SK-N-SH (cell line): ENCODE results near the gene RBM15B. TPM values are rescaled to one million over a fixed set of nuclear protein-coding genes. Genes with fewer than 3 reads are reported as not detected.

Source experiments
- CTCF ChIA-PET: fragments of 300-600, 350-600 bp; formaldehyde crosslinking; extraction: SDS; loops from one replicate; lab custom pipeline; 2021; lab: Yijun Ruan, JAX
- POLR2A ChIA-PET: fragments of 350-600 bp; sonication (Branson Sonifier 250); formaldehyde crosslinking; extraction: SDS; loops from one replicate; lab custom pipeline; 2020; ENCODE audit warnings: antibody characterized with exemption, inconsistent platforms; lab: Yijun Ruan, JAX
- DNase-seq: peaks from one replicate; pipeline ENCODE4 v3.0.0; 2012
- H2AFZ ChIP-seq: fragments of 200-600 bp; sonication (generic); 2 replicates; pipeline ENCODE4 v1.8.1; 2016; ENCODE audit warnings: antibody characterized with exemption, mild to moderate bottlenecking, low read depth
- H3F3A ChIP-seq: fragments of 200-600 bp; sonication (generic); replicated peaks from 2 replicates; pipeline ENCODE3; 2016; ENCODE audit warnings: antibody characterized with exemption, mild to moderate bottlenecking; ENCODE audit not compliant: insufficient read depth
- H3K27ac ChIP-seq, 2 experiments: fragments of 200-500 bp in 1 of 2; fragments of 200-600 bp in 1 of 2; sonication (Bioruptor generic) in 1 of 2; sonication (generic), shearing (Covaris generic) in 1 of 2; 2 replicates each; pipeline versions ENCODE4 v1.5.1 to v1.6.1; 2014 to 2016; ENCODE audit warnings: low read depth in 2 of 2, inconsistent platforms in 1 of 2, low read length in 1 of 2, mild to moderate bottlenecking in 1 of 2, mixed read lengths in 1 of 2
- H3K27me3 ChIP-seq: fragments of 200-600 bp; sonication (generic), shearing (Covaris generic); 2 replicates; pipeline ENCODE4 v1.6.1; 2016; ENCODE audit warnings: mixed run types; ENCODE audit not compliant: insufficient read depth
- H3K36me3 ChIP-seq, 2 experiments: fragments of 200-500 bp in 1 of 2; fragments of 200-600 bp in 1 of 2; sonication (Bioruptor generic) in 1 of 2; sonication (generic) in 1 of 2; replicated peaks in 1 of 2; 2 replicates each; pipeline versions ENCODE3 to v1.5.1; 2014 to 2016; ENCODE audit warnings: low read length in 1 of 2, mild to moderate bottlenecking in 1 of 2; ENCODE audit not compliant: insufficient read depth in 2 of 2, control insufficient read depth in 1 of 2
- H3K4me1 ChIP-seq, 2 experiments: fragments of 200-500 bp in 1 of 2; fragments of 200-600 bp in 1 of 2; sonication (Bioruptor generic) in 1 of 2; sonication (generic), shearing (Covaris generic) in 1 of 2; 2 replicates each; pipeline versions ENCODE4 v1.5.1 to v1.6.1; 2014 to 2016; ENCODE audit warnings: low read depth in 1 of 2, low read length in 1 of 2, mixed run types in 1 of 2; ENCODE audit not compliant: insufficient read depth in 2 of 2, control insufficient read depth in 1 of 2
- H3K4me2 ChIP-seq: fragments of 200-600 bp; sonication (generic), shearing (Covaris generic); 2 replicates; pipeline ENCODE4 v1.6.1; 2017; ENCODE audit warnings: mixed run types
- H3K4me3 ChIP-seq, 2 experiments: fragments of 200-500 bp in 1 of 2; fragments of 200-600 bp in 1 of 2; sonication (Bioruptor generic) in 1 of 2; sonication (generic), shearing (Covaris generic) in 1 of 2; 2 replicates each; pipeline versions ENCODE4 v1.5.1 to v1.8.1; 2014 to 2016; ENCODE audit warnings: low read depth in 2 of 2, inconsistent platforms in 1 of 2, low read length in 1 of 2, mild to moderate bottlenecking in 1 of 2, mixed read lengths in 1 of 2, moderate library complexity in 1 of 2
- H3K79me2 ChIP-seq: fragments of 200-600 bp; sonication (generic); 2 replicates; pipeline ENCODE4 v1.8.1; 2017; ENCODE audit warnings: mild to moderate bottlenecking; ENCODE audit not compliant: insufficient read depth
- H3K9ac ChIP-seq: fragments of 200-600 bp; sonication (generic); 2 replicates; pipeline ENCODE4 v1.6.1; 2017; ENCODE audit warnings: mixed run types
- H3K9me2 ChIP-seq: fragments of 200-600 bp; sonication (generic); 2 replicates; pipeline ENCODE4 v1.6.1; 2017; ENCODE audit warnings: mixed run types
- H3K9me3 ChIP-seq: fragments of 200-600 bp; sonication (generic); 2 replicates; pipeline ENCODE4 v1.6.1; 2017; ENCODE audit warnings: mixed run types, mild to moderate bottlenecking, moderate library complexity
- H4K20me1 ChIP-seq: fragments of 200-600 bp; sonication (generic); 2 replicates; pipeline ENCODE4 v1.6.1; 2017; ENCODE audit warnings: mild to moderate bottlenecking, mixed run types; ENCODE audit not compliant: insufficient read depth
- CTCF ChIP-seq: fragments of 200-600 bp; sonication (generic); IDR thresholded peaks from 2 replicates; pipeline ENCODE4 v1.6.1; 2017; ENCODE audit warnings: antibody characterized with exemption, mild to moderate bottlenecking, moderate library complexity
- ELF1 ChIP-seq: IDR thresholded peaks from 2 replicates; pipeline ENCODE4 v1.4.0; 2012
- EP300 ChIP-seq, 2 experiments: IDR thresholded peaks; 2 replicates each; pipeline versions ENCODE4 v1.4.0 to v1.6.1; 2012; ENCODE audit warnings: borderline replicate concordance in 1 of 2, low read depth in 1 of 2, low read length in 1 of 2
- FOSL2 ChIP-seq: IDR thresholded peaks from 2 replicates; pipeline ENCODE4 v1.4.0; 2012; ENCODE audit warnings: low read depth, mild to moderate bottlenecking, moderate library complexity, borderline replicate concordance
- FOXM1 ChIP-seq: IDR thresholded peaks from 2 replicates; pipeline ENCODE4 v1.4.0; 2012; ENCODE audit warnings: low read depth, mild to moderate bottlenecking
- GABPA ChIP-seq: IDR thresholded peaks from 2 replicates; pipeline ENCODE4 v1.4.0; 2012; ENCODE audit warnings: low read depth, mild to moderate bottlenecking
- GATA2 ChIP-seq: sonication (generic); formaldehyde crosslinking; IDR thresholded peaks from 2 replicates; pipeline ENCODE4 v1.5.0; 2020; ENCODE audit warnings: mild to moderate bottlenecking, missing genetic modification reagents
- MXI1 ChIP-seq: IDR thresholded peaks from 2 replicates; pipeline ENCODE4 v1.6.1; 2012; ENCODE audit warnings: mild to moderate bottlenecking, low read depth, low read length, improper control_type of control experiment
- NFIC ChIP-seq: IDR thresholded peaks from 2 replicates; pipeline ENCODE4 v1.4.0; 2012; ENCODE audit warnings: borderline replicate concordance
- NRF1 ChIP-seq: IDR thresholded peaks from 2 replicates; pipeline ENCODE4 v1.6.1; 2012; ENCODE audit warnings: low read depth, mild to moderate bottlenecking, low read length
- POLR2AphosphoS5 ChIP-seq: IDR thresholded peaks from 2 replicates; pipeline ENCODE4 v1.6.1; 2012; ENCODE audit warnings: low read depth, low read length
- RAD21 ChIP-seq: IDR thresholded peaks from 2 replicates; pipeline ENCODE4 v1.6.1; 2012; ENCODE audit warnings: mild to moderate bottlenecking, low read length
- RXRA ChIP-seq: IDR thresholded peaks from 2 replicates; pipeline ENCODE4 v1.4.0; 2012; ENCODE audit warnings: low read depth, mild to moderate bottlenecking, borderline replicate concordance
- SIN3A ChIP-seq: IDR thresholded peaks from 2 replicates; pipeline ENCODE4 v1.6.1; 2012; ENCODE audit warnings: low read depth, mild to moderate bottlenecking, low read length, moderate library complexity, borderline replicate concordance
- TCF12 ChIP-seq: IDR thresholded peaks from 2 replicates; pipeline ENCODE4 v1.4.0; 2012
- TEAD4 ChIP-seq: IDR thresholded peaks from 2 replicates; pipeline ENCODE4 v1.4.0; 2012; ENCODE audit warnings: mild to moderate bottlenecking, borderline replicate concordance; ENCODE audit not compliant: insufficient read depth
- YY1 ChIP-seq: IDR thresholded peaks from 2 replicates; pipeline ENCODE4 v1.4.0; 2012; ENCODE audit warnings: low read depth, mild to moderate bottlenecking
- WGBS: methylation state at CpG from one replicate; pipeline ENCODE4 v1.1.6; 2017; ENCODE audit warnings: low lambda C conversion rate; 5-methylcytosine and 5-hydroxymethylcytosine counted together
- polyA plus RNA-seq, 3 experiments: library from polyadenylated mRNA; depleted of rRNA; stranded (reverse); fragments of >200 nt; gene quantifications; 2 replicates each; pipeline ENCODE4 v1.2.3, GENCODE V29; 2012
- TF ChIP-seq, protein P1 (sequence below): IDR thresholded peaks from 2 replicates; pipeline ENCODE4 v1.6.1; 2012; ENCODE audit warnings: mild to moderate bottlenecking, low read depth, low read length, moderate library complexity
- TF ChIP-seq, protein P2 (sequence below): IDR thresholded peaks from 2 replicates; pipeline ENCODE4 v1.4.0; 2012; ENCODE audit warnings: low read depth

Gene RBM15B
- polyA plus RNA-seq, 1 of the 3 experiments (the other 2 are of a cell fraction) = 17.0 TPM

- H3K4me1 ChIP-seq = peaks cover 0 to 10% of the 10 kb centered on the region in 2 experiments; a peak in 1 of 4 replicates
- no peaks in the 10 kb centered on the region for H3K9me2 ChIP-seq
- H3K27me3 ChIP-seq = no peaks in the 10 kb centered on the region
- peaks cover 15% of the 10 kb centered on the region for H3K79me2 ChIP-seq
- TF ChIP-seq CTCF = no peak
- TF ChIP-seq GATA2 (CRISPR knock-in tag) = no peak
- TF ChIP-seq, protein P1, sequence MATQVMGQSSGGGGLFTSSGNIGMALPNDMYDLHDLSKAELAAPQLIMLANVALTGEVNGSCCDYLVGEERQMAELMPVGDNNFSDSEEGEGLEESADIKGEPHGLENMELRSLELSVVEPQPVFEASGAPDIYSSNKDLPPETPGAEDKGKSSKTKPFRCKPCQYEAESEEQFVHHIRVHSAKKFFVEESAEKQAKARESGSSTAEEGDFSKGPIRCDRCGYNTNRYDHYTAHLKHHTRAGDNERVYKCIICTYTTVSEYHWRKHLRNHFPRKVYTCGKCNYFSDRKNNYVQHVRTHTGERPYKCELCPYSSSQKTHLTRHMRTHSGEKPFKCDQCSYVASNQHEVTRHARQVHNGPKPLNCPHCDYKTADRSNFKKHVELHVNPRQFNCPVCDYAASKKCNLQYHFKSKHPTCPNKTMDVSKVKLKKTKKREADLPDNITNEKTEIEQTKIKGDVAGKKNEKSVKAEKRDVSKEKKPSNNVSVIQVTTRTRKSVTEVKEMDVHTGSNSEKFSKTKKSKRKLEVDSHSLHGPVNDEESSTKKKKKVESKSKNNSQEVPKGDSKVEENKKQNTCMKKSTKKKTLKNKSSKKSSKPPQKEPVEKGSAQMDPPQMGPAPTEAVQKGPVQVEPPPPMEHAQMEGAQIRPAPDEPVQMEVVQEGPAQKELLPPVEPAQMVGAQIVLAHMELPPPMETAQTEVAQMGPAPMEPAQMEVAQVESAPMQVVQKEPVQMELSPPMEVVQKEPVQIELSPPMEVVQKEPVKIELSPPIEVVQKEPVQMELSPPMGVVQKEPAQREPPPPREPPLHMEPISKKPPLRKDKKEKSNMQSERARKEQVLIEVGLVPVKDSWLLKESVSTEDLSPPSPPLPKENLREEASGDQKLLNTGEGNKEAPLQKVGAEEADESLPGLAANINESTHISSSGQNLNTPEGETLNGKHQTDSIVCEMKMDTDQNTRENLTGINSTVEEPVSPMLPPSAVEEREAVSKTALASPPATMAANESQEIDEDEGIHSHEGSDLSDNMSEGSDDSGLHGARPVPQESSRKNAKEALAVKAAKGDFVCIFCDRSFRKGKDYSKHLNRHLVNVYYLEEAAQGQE = no peak
- TF ChIP-seq MXI1 = no peak
- TF ChIP-seq EP300 (IDR thresholded peaks at IDR 0.05; ENCODE audit: borderline replicate concordance in 1 of 2, low read depth in 1 of 2, low read length in 1 of 2) = no peak
- no peak overlapping the region for H3K27ac ChIP-seq
- H3K4me2 ChIP-seq = no peak overlapping the region
- ChIA-PET POLR2A (no interaction called here), CTCF (interaction anchor here (0.8 to 5.0 kb wide), 3 partner anchors 11 to 399 kb away, joined by 3 to 34 read pairs (median 5); no protein-coding TSS in a partner anchor)
- DNase-seq = no peak
- peaks cover 23% of the 10 kb centered on the region for H4K20me1 ChIP-seq
- no peak overlapping the region for H3K9ac ChIP-seq
- H2AFZ ChIP-seq = no peak overlapping the region
- H3K36me3 ChIP-seq = peaks cover 20 to 85% of the 10 kb centered on the region in 2 experiments
- WGBS = 88% methylated on average over 3 of the region's 4 CpGs
- peaks cover 18% of the 10 kb centered on the region for H3F3A ChIP-seq
- no peaks in the 10 kb centered on the region for H3K9me3 ChIP-seq
- H3K4me3 ChIP-seq = no peak overlapping the region
Observed at GRCh38 chr3:51400166-51400565, 9.1 kb downstream of the RBM15B start.

DNA sequence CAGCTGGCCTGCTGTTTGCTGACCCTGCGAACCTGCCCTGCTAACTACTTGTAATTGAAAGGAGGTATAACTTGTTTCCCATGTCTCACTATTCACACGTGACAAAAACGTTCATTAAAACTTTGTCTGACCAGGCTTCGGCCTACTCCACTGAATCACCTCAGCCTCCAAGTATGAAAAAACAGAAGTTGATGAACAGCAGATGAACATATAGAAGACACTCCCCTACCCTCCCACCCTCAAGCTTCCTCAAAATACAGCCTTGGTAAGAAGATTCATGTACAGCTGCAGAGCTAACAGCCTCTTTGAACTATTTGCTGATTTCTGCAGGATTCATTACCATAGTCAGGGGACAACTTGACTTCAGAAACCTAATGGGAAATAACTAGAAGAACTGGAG lies 10.7 kb downstream of the RBM15B start:
- Histone ChIP-seq H3K27me3 (no peaks in the 10 kb centered on the region), H3K4me1 (no peaks in the 10 kb centered on the region; a peak in 1 of 4 replicates), H3K9me2 (no peaks in the 10 kb centered on the region), H4K20me1 (peaks cover 8% of the 10 kb centered on the region)
- no peak for DNase-seq
- TF ChIP-seq FOXM1 (no peak), RAD21 (no peak), SIN3A (no peak), GABPA (no peak), CTCF (no peak), ELF1 (no peak), NFIC (no peak), FOSL2 (no peak), NRF1 (no peak), POLR2AphosphoS5 (no peak), YY1 (no peak), TCF12 (no peak), RXRA (no peak), TEAD4 (no peak)
- TF ChIP-seq, protein P2, sequence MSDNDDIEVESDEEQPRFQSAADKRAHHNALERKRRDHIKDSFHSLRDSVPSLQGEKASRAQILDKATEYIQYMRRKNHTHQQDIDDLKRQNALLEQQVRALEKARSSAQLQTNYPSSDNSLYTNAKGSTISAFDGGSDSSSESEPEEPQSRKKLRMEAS = no peak
- TF ChIP-seq, all 33 proteins: peak for 0
- H3K79me2 ChIP-seq = no peaks in the 10 kb centered on the region; the same call in 1 of the 2 replicates
- no peaks in the 10 kb centered on the region for H3K9me3 ChIP-seq
- ChIA-PET CTCF (interaction anchor here (1.1 to 5.0 kb wide), 3 partner anchors 10 to 33 kb away, joined by 3 to 34 read pairs (median 9); no protein-coding TSS in a partner anchor), POLR2A (no interaction called here)
- H3K4me3 ChIP-seq = no peak overlapping the region
- WGBS = 92% methylated on average over 4 of the region's 4 CpGs
- H3K4me2 ChIP-seq = no peak overlapping the region
- H3F3A ChIP-seq = peaks cover 12% of the 10 kb centered on the region
- H3K36me3 ChIP-seq = peaks cover 21 to 73% of the 10 kb centered on the region in 2 experiments
- H2AFZ ChIP-seq = no peak overlapping the region
- H3K9ac ChIP-seq = no peak overlapping the region
- H3K27ac ChIP-seq = no peak overlapping the region
